Measurements from ENCODE around the gene RPL38.

Gene RPL38

GRCh38 chr17:74244548-74244947 is 41.1 kb downstream of the RPL38 start:
- in situ Hi-C loops (cut with MboI; ENCODE audit: low sequenced_read_pairs, unreplicated experiment), result no loop called here
- no peak for DNase-seq (ENCODE audit: low spot score)
- no peak for TF ChIP-seq CTCF (IDR thresholded peaks at IDR 0.05; ENCODE audit: borderline replicate concordance, control extremely low read depth, extremely low read depth, insufficient read depth, missing control alignments)

DNA sequence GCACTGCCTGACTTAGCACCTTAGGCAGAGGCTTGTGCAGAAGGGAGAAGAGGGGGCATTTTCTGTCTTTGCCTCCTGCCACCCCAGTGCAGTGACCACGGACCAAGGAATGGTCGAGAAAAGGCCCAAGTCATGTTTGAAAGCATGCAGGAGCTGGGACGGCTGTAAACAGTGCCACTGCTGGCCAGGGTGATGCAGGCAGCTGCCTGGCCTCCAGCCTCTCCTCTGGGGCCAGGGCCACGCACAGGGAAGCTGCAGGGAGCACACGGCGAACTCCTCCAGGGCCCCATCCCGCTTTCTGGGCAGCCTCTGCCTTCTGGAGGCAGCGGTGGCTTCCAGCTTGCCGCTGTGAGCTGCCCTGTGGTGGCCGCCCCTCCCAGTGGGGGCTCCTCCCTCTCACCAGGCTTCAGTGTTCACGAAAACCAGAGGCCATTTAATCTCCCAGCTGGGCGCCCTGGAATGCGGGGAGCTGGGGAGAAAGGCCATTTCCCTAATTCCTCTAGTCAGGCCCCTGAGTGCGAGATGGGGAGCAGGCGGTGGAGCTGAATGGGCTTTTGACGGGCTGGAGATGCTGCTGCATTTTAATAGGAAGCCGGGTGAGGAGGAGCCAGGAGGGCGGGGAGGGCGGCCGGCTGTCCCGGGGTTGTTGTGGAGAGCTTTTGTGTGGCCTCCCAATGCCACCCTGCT is 41.8 kb downstream of the RPL38 start:
- in situ Hi-C loops (cut with MboI; ENCODE audit: low sequenced_read_pairs, unreplicated experiment), result no loop called here
- no peak for DNase-seq (ENCODE audit: low spot score)
- TF ChIP-seq CTCF (IDR thresholded peaks at IDR 0.05; ENCODE audit: borderline replicate concordance, control extremely low read depth, extremely low read depth, insufficient read depth, missing control alignments), result no peak

DNA sequence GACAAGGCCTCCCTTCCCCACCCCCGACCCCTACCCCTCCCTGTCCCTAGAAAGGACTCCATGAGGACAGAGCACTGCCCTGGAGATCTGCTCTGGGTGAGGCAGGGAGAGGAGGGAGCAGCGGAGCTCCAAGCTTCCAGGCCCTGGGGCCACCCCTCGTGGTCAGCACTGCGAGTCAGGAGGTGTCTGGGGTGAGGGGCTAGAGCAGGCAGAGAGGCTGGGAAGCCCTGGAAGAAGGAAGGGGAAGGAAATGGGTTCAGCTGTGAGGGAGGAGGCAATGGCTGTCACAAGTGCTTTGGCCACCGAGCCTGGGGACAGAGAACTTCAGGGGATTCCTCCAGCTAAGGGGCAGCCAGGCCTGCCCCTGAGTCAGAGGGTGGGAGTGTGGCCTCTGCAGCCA is 42.4 kb downstream of the RPL38 start:
- TF ChIP-seq CTCF (IDR thresholded peaks at IDR 0.05; ENCODE audit: borderline replicate concordance, control extremely low read depth, extremely low read depth, insufficient read depth, missing control alignments), result no peak
- in situ Hi-C loops (cut with MboI; ENCODE audit: low sequenced_read_pairs, unreplicated experiment), result no loop called here
- no peak for DNase-seq (ENCODE audit: low spot score)

DNA sequence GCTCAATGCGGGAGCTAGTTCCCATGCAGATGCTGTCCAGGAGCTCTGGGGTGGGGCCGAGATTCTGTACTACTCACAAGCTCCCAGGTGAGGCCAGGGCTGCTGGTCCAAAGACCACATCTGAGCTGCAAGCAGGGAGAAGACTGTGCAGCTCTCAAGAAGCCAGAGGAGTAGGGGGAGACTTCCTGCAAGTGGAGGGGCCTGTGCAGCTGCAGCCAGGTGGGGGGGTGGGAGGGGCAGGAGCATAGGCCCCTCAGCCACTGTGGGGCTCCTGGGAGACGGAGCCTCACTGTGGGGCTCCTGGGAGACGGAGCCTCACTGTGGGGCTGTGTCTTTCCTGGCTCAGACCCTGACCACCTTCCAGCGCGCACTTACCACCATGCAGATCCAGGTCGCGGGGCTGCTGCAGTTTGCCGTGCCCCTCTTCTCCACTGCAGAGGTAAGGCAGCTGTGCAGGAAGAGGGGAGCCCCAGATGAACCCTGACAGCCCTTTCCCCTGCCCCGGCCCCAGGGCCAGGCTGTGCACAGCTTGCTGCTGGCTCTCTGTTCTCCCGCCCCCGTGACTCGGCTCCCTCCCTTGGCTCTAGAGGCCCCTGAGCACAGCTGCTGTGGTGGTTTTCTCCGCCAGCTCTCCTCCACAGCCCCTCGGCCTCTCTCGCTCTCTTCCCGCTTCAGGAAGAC is 46.3 kb downstream of the RPL38 start:
- no peak for TF ChIP-seq CTCF (IDR thresholded peaks at IDR 0.05; ENCODE audit: borderline replicate concordance, control extremely low read depth, extremely low read depth, insufficient read depth, missing control alignments)
- no peak for DNase-seq (ENCODE audit: low spot score)
- in situ Hi-C loops (cut with MboI; ENCODE audit: low sequenced_read_pairs, unreplicated experiment), result no loop called here

GRCh38 chr17:74250324-74250995 is 47.0 kb downstream of the RPL38 start:
- no peak for TF ChIP-seq CTCF (IDR thresholded peaks at IDR 0.05; ENCODE audit: borderline replicate concordance, control extremely low read depth, extremely low read depth, insufficient read depth, missing control alignments)
- DNase-seq (ENCODE audit: low spot score), result no peak
- in situ Hi-C loops (cut with MboI; ENCODE audit: low sequenced_read_pairs, unreplicated experiment), result no loop called here

DNA sequence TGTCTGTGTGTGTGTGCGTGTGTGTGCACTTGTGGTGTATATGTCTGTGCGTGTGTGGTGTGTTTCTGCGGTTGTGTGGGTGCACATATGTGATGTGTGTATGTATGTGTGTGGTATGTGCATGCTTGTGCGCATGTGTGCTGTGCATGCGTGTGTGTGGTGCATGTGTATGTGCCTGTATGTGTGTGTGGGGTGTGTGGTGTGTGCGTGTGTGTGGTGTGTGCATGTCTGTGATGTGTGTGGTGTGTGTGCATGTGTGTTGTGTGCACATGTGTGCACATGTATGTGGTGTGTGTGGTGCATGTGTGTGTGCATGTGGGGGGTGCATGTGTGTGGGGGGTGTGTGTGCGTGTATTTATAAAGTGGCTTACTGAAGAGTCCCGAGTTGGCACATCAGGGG is 47.6 kb downstream of the RPL38 start:
- no peak for TF ChIP-seq CTCF (IDR thresholded peaks at IDR 0.05; ENCODE audit: borderline replicate concordance, control extremely low read depth, extremely low read depth, insufficient read depth, missing control alignments)
- in situ Hi-C loops (cut with MboI; ENCODE audit: low sequenced_read_pairs, unreplicated experiment), result no loop called here

More for the DNA sequence above, 47.6 kb downstream of the RPL38 start:
- no peak for DNase-seq (ENCODE audit: low spot score)

Data from GM13976 (cell line).